ENCODE data around the gene KDR.

KDR gene

DNA sequence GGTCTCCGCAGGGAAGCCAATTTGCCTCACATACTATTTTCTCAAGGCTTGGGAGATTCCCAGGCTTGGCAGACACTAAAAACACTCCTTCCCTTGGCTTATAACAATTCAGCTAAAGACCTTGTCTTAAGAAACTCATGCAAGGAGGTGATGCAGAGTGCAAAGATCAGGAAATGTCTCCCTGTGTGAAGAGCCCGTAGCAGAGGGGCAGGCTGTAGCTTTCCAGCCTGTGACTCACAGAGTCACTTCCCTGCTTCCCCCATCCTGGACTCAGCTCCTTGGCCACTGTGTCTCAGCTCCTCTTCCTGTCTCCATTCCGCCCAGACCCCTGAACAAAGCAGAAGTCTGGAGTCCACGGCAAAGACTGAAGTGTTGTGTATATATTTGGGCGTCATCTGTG is 56.1 kb downstream of the KDR start:
- H3K4me3 ChIP-seq (ENCODE audit: low read depth in 1 of 2, low read length in 2 of 2), result no peak overlapping the region
- no peak overlapping the region for H3K27ac ChIP-seq (ENCODE audit: low read depth, low read length)

DNA sequence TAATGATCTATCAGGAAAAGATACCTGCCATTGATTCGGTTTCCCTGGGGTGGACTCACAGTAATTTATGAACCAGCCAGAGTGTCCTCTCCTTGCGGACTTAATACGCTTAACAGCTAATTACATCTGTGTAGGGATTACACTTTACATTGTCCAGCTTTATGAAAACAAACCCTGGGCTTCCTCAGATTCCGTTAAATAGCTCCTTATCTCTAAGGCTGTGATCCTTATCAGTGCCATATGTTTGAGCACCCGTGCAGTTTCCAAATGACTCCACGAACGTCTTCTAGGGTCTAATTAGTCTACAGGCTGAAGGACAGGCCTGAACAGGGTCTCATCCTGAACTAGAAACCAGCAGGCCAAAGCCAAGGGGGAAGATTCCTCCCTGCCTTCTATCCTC is 56.9 kb downstream of the KDR start:
- no peak overlapping the region for H3K27ac ChIP-seq (ENCODE audit: low read depth, low read length)
- no peak overlapping the region for H3K4me3 ChIP-seq (ENCODE audit: low read depth in 1 of 2, low read length in 2 of 2)
- no peaks in the 10 kb centered on the region for H3K36me3 ChIP-seq (ENCODE audit: control insufficient read depth in 1 of 2, insufficient read depth in 2 of 2, low read length in 2 of 2)

More for the DNA sequence above, 56.1 kb downstream of the KDR start:
- Histone ChIP-seq H3K9ac (ENCODE audit: low read depth in 1 of 2, low read length in 2 of 2) (no peak overlapping the region), H3K36me3 (ENCODE audit: control insufficient read depth in 1 of 2, insufficient read depth in 2 of 2, low read length in 2 of 2) (no peaks in the 10 kb centered on the region), H3K9me3 (ENCODE audit: control insufficient read depth in 1 of 2, low read length in 2 of 2) (no peaks in the 10 kb centered on the region), H3K4me1 (ENCODE audit: control insufficient read depth in 1 of 2, insufficient read depth in 2 of 2, low read length in 2 of 2) (no peaks in the 10 kb centered on the region), H3K27me3 (ENCODE audit: control insufficient read depth in 1 of 2, insufficient read depth in 2 of 2, low read length in 2 of 2) (no peaks in the 10 kb centered on the region)

DNA sequence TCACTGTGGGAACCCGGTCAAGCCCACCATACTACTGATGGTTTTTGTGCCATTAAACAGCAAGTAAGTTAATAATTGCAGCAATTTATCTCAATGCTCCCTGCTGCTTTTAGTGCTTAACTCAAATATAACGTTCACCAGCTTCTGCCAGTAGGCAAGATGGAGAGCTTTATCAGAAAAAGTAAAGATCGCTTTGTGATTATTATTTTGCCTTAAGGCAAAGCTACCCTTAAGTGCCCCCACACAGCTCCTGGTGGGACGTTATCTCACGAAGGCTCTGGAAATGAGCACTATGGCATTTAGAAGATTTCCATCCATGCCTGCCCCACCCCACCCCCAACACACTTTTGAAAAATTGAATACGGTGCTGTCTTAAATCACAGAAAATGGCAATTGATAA is 59.4 kb downstream of the KDR start:
- Histone ChIP-seq H3K36me3 (ENCODE audit: control insufficient read depth in 1 of 2, insufficient read depth in 2 of 2, low read length in 2 of 2) (no peaks in the 10 kb centered on the region), H3K4me1 (ENCODE audit: control insufficient read depth in 1 of 2, insufficient read depth in 2 of 2, low read length in 2 of 2) (no peaks in the 10 kb centered on the region), H3K9me3 (ENCODE audit: control insufficient read depth in 1 of 2, low read length in 2 of 2) (no peaks in the 10 kb centered on the region), H3K9ac (ENCODE audit: low read depth in 1 of 2, low read length in 2 of 2) (no peak overlapping the region), H3K27ac (ENCODE audit: low read depth, low read length) (no peak overlapping the region), H3K4me3 (ENCODE audit: low read depth in 1 of 2, low read length in 2 of 2) (no peak overlapping the region), H3K27me3 (ENCODE audit: control insufficient read depth in 1 of 2, insufficient read depth in 2 of 2, low read length in 2 of 2) (no peaks in the 10 kb centered on the region)

More for the DNA sequence above, 56.9 kb downstream of the KDR start:
- Histone ChIP-seq H3K9ac (ENCODE audit: low read depth in 1 of 2, low read length in 2 of 2) (no peak overlapping the region), H3K27me3 (ENCODE audit: control insufficient read depth in 1 of 2, insufficient read depth in 2 of 2, low read length in 2 of 2) (no peaks in the 10 kb centered on the region), H3K4me1 (ENCODE audit: control insufficient read depth in 1 of 2, insufficient read depth in 2 of 2, low read length in 2 of 2) (no peaks in the 10 kb centered on the region), H3K9me3 (ENCODE audit: control insufficient read depth in 1 of 2, low read length in 2 of 2) (no peaks in the 10 kb centered on the region)

DNA sequence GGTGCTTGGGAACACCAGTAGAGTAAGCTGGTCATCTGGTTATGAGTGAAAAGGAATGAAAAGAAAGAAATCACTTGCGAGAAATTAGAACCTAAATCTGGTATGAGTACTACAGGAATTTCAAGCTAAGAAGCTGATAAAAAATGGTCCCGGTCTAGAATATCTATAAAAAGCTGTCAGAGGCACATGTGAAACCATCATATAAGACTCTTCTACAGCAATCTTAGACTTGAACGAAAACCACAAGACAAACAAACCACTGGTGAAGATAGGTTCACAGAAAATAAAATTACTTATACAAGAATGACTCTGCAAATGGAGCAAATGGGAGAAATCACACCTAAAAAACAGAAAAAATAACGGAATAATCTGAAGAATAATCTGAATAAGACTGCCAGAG is 69.9 kb downstream of the KDR start:
- Histone ChIP-seq H3K27me3 (ENCODE audit: control insufficient read depth in 1 of 2, insufficient read depth in 2 of 2, low read length in 2 of 2) (no peaks in the 10 kb centered on the region), H3K9ac (ENCODE audit: low read depth in 1 of 2, low read length in 2 of 2) (no peak overlapping the region), H3K27ac (ENCODE audit: low read depth, low read length) (no peak overlapping the region), H3K4me1 (ENCODE audit: control insufficient read depth in 1 of 2, insufficient read depth in 2 of 2, low read length in 2 of 2) (no peaks in the 10 kb centered on the region), H3K36me3 (ENCODE audit: control insufficient read depth in 1 of 2, insufficient read depth in 2 of 2, low read length in 2 of 2) (no peaks in the 10 kb centered on the region), H3K9me3 (ENCODE audit: control insufficient read depth in 1 of 2, low read length in 2 of 2) (no peaks in the 10 kb centered on the region), H3K4me3 (ENCODE audit: low read depth in 1 of 2, low read length in 2 of 2) (no peak overlapping the region)

DNA sequence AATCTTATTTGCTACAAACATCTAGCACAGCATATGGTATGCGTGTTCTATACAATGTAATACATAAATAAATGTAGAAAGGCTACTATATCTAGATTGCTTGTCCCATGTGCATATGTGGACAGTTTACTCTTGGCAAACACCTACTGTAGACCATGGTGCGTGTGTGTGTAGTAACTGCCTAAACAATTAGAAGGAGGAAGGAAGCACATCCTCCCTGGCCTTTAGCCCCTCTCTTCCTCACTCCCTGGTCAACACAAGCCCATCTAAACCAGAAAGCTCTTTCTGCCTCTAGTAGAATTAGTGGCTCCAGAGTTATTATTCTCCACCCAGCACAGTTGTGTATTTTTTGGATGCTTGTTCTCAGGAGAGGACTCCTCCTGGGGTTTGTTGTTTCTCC is 73.9 kb downstream of the KDR start:
- Histone ChIP-seq H3K9me3 (ENCODE audit: control insufficient read depth in 1 of 2, low read length in 2 of 2) (no peaks in the 10 kb centered on the region), H3K4me1 (ENCODE audit: control insufficient read depth in 1 of 2, insufficient read depth in 2 of 2, low read length in 2 of 2) (no peaks in the 10 kb centered on the region), H3K9ac (ENCODE audit: low read depth in 1 of 2, low read length in 2 of 2) (no peak overlapping the region), H3K36me3 (ENCODE audit: control insufficient read depth in 1 of 2, insufficient read depth in 2 of 2, low read length in 2 of 2) (no peaks in the 10 kb centered on the region), H3K27me3 (ENCODE audit: control insufficient read depth in 1 of 2, insufficient read depth in 2 of 2, low read length in 2 of 2) (no peaks in the 10 kb centered on the region), H3K4me3 (ENCODE audit: low read depth in 1 of 2, low read length in 2 of 2) (no peak overlapping the region), H3K27ac (ENCODE audit: low read depth, low read length) (no peak overlapping the region)

DNA sequence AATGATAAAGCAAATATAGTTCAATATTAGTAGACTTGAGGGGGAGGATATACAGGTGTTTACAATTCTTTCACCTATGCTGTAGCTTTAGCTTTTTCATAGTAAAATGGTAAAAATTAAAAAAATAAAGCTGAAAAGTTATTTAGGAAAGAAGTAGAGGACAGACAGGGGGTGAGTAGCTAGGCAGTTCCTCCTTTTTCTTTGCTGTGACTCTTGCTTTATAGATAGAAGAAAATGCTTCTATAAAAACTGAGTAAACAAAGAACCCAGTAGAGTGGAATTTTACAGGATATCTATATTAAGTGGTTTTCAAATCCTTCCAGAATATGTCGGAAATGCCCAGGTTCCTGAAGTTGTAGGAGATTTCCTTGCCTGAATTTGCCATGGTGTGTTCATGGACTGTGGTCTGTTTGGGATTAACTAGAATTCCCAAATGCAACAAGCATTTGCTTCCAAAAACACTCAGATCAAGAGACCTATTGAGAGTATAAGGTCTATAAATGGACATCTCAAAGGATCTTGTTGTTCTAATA is 74.9 kb downstream of the KDR start:
- no peaks in the 10 kb centered on the region for H3K27me3 ChIP-seq (ENCODE audit: control insufficient read depth in 1 of 2, insufficient read depth in 2 of 2, low read length in 2 of 2)
- H3K4me1 ChIP-seq (ENCODE audit: control insufficient read depth in 1 of 2, insufficient read depth in 2 of 2, low read length in 2 of 2), result no peaks in the 10 kb centered on the region
- H3K4me3 ChIP-seq (ENCODE audit: low read depth in 1 of 2, low read length in 2 of 2), result no peak overlapping the region
- H3K27ac ChIP-seq (ENCODE audit: low read depth, low read length), result no peak overlapping the region
- no peak overlapping the region for H3K9ac ChIP-seq (ENCODE audit: low read depth in 1 of 2, low read length in 2 of 2)
- no peaks in the 10 kb centered on the region for H3K36me3 ChIP-seq (ENCODE audit: control insufficient read depth in 1 of 2, insufficient read depth in 2 of 2, low read length in 2 of 2)
- H3K9me3 ChIP-seq (ENCODE audit: control insufficient read depth in 1 of 2, low read length in 2 of 2), result no peaks in the 10 kb centered on the region

DNA sequence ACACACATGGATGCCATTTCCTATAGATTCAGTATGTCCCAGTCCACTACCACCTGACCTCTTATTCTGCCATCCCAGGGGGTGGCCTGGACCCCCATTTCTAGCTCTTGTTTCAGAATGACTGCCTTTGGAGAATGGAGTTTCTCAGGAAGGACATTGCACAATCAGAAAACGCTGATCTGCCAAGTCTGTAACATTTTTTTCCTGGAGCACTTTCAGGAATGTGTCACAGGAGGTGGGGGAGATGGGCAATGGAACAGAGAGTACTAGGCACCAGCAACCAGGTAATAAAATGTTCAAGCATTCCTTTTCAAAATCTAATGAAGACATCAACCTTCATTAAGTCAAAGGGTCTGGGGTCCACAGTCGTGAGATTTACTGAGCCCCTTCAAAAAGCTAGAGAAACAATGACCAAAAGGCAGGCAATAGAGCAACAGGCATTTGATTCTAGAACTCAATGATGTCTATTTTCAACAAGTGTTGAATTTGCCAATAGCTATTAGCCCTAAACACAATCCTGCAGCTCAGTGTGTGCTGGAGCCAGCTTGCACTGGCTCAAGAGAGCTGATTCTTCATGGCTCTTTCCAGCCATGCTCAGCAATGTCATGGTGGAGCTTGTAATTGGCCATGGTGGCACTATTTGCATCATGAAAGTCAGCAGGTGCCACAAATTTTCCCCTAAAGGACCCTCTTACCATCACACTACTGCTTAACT is 87.1 kb downstream of the KDR start:
- no peaks in the 10 kb centered on the region for H3K4me1 ChIP-seq (ENCODE audit: control insufficient read depth in 1 of 2, insufficient read depth in 2 of 2, low read length in 2 of 2)
- H3K27ac ChIP-seq (ENCODE audit: low read depth, low read length), result no peak overlapping the region
- H3K9ac ChIP-seq (ENCODE audit: low read depth in 1 of 2, low read length in 2 of 2), result no peak overlapping the region
- H3K27me3 ChIP-seq (ENCODE audit: control insufficient read depth in 1 of 2, insufficient read depth in 2 of 2, low read length in 2 of 2), result no peaks in the 10 kb centered on the region
- H3K4me3 ChIP-seq (ENCODE audit: low read depth in 1 of 2, low read length in 2 of 2), result no peak overlapping the region
- no peaks in the 10 kb centered on the region for H3K9me3 ChIP-seq (ENCODE audit: control insufficient read depth in 1 of 2, low read length in 2 of 2)
- H3K36me3 ChIP-seq (ENCODE audit: control insufficient read depth in 1 of 2, insufficient read depth in 2 of 2, low read length in 2 of 2), result no peaks in the 10 kb centered on the region

DNA sequence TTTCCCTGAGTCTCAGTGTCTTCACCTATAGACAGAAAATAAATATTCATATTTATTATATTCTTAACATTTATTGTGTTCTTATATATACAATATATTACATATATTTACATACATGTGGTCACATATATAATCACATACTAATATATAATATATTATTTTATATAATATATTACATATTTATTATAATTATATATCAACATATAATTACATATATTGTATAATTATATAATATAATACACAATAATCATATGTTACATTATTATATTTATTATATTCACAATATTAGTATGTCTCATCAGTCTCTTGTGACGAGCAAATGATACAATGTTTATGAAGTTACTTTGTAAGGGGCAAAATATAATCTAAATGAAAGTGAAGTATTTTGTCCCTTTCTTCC is 87.7 kb downstream of the KDR start:
- Histone ChIP-seq H3K9me3 (ENCODE audit: control insufficient read depth in 1 of 2, low read length in 2 of 2) (no peaks in the 10 kb centered on the region), H3K36me3 (ENCODE audit: control insufficient read depth in 1 of 2, insufficient read depth in 2 of 2, low read length in 2 of 2) (no peaks in the 10 kb centered on the region), H3K4me3 (ENCODE audit: low read depth in 1 of 2, low read length in 2 of 2) (no peak overlapping the region), H3K9ac (ENCODE audit: low read depth in 1 of 2, low read length in 2 of 2) (no peak overlapping the region), H3K27me3 (ENCODE audit: control insufficient read depth in 1 of 2, insufficient read depth in 2 of 2, low read length in 2 of 2) (no peaks in the 10 kb centered on the region), H3K27ac (ENCODE audit: low read depth, low read length) (no peak overlapping the region), H3K4me1 (ENCODE audit: control insufficient read depth in 1 of 2, insufficient read depth in 2 of 2, low read length in 2 of 2) (peaks cover under 1 to 3% of the 10 kb centered on the region in 2 donors)

DNA sequence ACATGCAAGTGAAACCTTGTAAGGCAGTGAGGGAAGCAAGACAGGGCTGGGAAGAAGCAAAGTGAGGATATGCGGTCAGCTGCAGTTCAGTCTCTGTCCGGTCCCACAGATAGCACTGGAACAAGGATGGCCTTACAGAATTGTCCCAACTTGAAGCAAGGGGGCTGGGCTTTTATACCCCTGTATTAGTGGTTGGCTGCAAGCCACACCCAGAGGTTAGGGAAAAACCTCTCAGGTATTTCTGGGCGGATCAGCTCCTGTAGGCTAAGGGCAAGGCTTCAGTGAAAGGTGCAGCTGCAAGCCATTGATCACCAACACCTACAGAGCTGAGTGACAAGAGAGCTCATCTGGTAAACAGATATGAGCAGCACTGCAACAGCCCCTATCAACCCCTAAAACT is 89.0 kb downstream of the KDR start:
- H3K9ac ChIP-seq (ENCODE audit: low read depth in 1 of 2, low read length in 2 of 2), result no peak overlapping the region
- H3K27me3 ChIP-seq (ENCODE audit: control insufficient read depth in 1 of 2, insufficient read depth in 2 of 2, low read length in 2 of 2), result no peaks in the 10 kb centered on the region
- no peak overlapping the region for H3K4me3 ChIP-seq (ENCODE audit: low read depth in 1 of 2, low read length in 2 of 2)
- no peaks in the 10 kb centered on the region for H3K9me3 ChIP-seq (ENCODE audit: control insufficient read depth in 1 of 2, low read length in 2 of 2)
- H3K36me3 ChIP-seq (ENCODE audit: control insufficient read depth in 1 of 2, insufficient read depth in 2 of 2, low read length in 2 of 2), result no peaks in the 10 kb centered on the region
- no peak overlapping the region for H3K27ac ChIP-seq (ENCODE audit: low read depth, low read length)
- peaks cover 5 to 9% of the 10 kb centered on the region in 2 donors for H3K4me1 ChIP-seq (ENCODE audit: control insufficient read depth in 1 of 2, insufficient read depth in 2 of 2, low read length in 2 of 2)

DNA sequence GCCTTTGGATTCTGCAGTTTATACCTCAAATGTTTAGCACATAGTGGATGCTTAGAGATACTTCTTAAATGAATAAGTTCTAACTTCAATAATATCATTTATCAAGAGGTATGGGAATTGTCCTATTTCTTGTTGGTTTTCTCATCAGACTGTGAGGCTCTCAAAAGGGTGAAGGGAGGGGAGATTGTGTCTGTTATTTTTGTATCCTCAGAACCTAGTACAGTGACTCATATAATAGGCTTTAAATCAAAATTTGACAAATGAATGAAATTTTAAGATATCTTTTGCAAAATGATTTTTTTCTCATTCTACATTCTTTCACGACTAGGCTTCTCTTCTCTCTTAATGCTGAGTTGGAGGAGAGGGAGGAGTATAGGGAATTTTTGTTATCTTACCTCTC is 89.5 kb downstream of the KDR start:
- H3K27me3 ChIP-seq (ENCODE audit: control insufficient read depth in 1 of 2, insufficient read depth in 2 of 2, low read length in 2 of 2), result no peaks in the 10 kb centered on the region
- no peaks in the 10 kb centered on the region for H3K9me3 ChIP-seq (ENCODE audit: control insufficient read depth in 1 of 2, low read length in 2 of 2)
- H3K9ac ChIP-seq (ENCODE audit: low read depth in 1 of 2, low read length in 2 of 2), result no peak overlapping the region
- no peaks in the 10 kb centered on the region for H3K36me3 ChIP-seq (ENCODE audit: control insufficient read depth in 1 of 2, insufficient read depth in 2 of 2, low read length in 2 of 2)
- H3K4me1 ChIP-seq (ENCODE audit: control insufficient read depth in 1 of 2, insufficient read depth in 2 of 2, low read length in 2 of 2), result peaks cover 10 to 12% of the 10 kb centered on the region in 2 donors
- no peak overlapping the region for H3K27ac ChIP-seq (ENCODE audit: low read depth, low read length)
- no peak overlapping the region for H3K4me3 ChIP-seq (ENCODE audit: low read depth in 1 of 2, low read length in 2 of 2)

All from duodenal mucosa (tissue), 2 donors.